HG03175 (cell line): ENCODE results near the gene RFPL1.

Source experiments
- ATAC-seq: cut with Tn5 transposase; IDR thresholded peaks from one replicate; pipeline ENCODE4 v1.9.1; 2021; ENCODE audit warnings: mild to moderate bottlenecking, moderate library complexity; ENCODE audit not compliant: unreplicated experiment

Gene RFPL1

GRCh38 chr22:29442976-29443375 is 4.6 kb downstream of the RFPL1 start:
- no peak for ATAC-seq

- no peak for ATAC-seq
Observed at GRCh38 chr22:29443452-29443851, 5.1 kb downstream of the RFPL1 start.

GRCh38 chr22:29443861-29444792 is 5.7 kb downstream of the RFPL1 start:
- no peak for ATAC-seq

- no peak for ATAC-seq
Observed at GRCh38 chr22:29445508-29445907, 7.1 kb downstream of the RFPL1 start.

GRCh38 chr22:29447906-29448305 is 9.5 kb downstream of the RFPL1 start:
- no peak for ATAC-seq

GRCh38 chr22:29449296-29449875 is 11.0 kb downstream of the RFPL1 start:
- no peak for ATAC-seq

GRCh38 chr22:29450222-29450621 is 11.8 kb downstream of the RFPL1 start:
- no peak for ATAC-seq

GRCh38 chr22:29451863-29452262 is 13.5 kb downstream of the RFPL1 start:
- no peak for ATAC-seq

GRCh38 chr22:29454276-29454675 is 15.9 kb downstream of the RFPL1 start:
- no peak for ATAC-seq

GRCh38 chr22:29456211-29456671 is 17.9 kb downstream of the RFPL1 start:
- ATAC-seq, result no peak

- no peak for ATAC-seq
Observed at GRCh38 chr22:29457730-29458129, 19.3 kb downstream of the RFPL1 start.

GRCh38 chr22:29458551-29458950 is 20.2 kb downstream of the RFPL1 start:
- no peak for ATAC-seq

- ATAC-seq, result no peak
Observed at GRCh38 chr22:29459773-29460172, 21.4 kb downstream of the RFPL1 start.

- ATAC-seq, result no peak
Observed at GRCh38 chr22:29461263-29461662, 22.9 kb downstream of the RFPL1 start.

- ATAC-seq, result no peak
Observed at GRCh38 chr22:29463629-29464028, 25.2 kb downstream of the RFPL1 start.

GRCh38 chr22:29464581-29464980 is 26.2 kb downstream of the RFPL1 start:
- ATAC-seq, result no peak

GRCh38 chr22:29469755-29470154 is 31.4 kb downstream of the RFPL1 start:
- ATAC-seq, result no peak

GRCh38 chr22:29470159-29470855 is 31.9 kb downstream of the RFPL1 start:
- ATAC-seq, result no peak

- ATAC-seq, result no peak
Observed at GRCh38 chr22:29473001-29473400, 34.6 kb downstream of the RFPL1 start.

GRCh38 chr22:29475550-29475949 is 37.2 kb downstream of the RFPL1 start:
- ATAC-seq, result peak; percentile 70

- no peak for ATAC-seq
Observed at GRCh38 chr22:29476116-29476515, 37.7 kb downstream of the RFPL1 start.
